ENCODE results near the gene NFE2L2. TPM values are rescaled to one million over a fixed set of nuclear protein-coding genes. Genes with fewer than 3 reads are reported as not detected.

NFE2L2 gene
- total RNA-seq, 5 donors from 2014 or later (not counting 1 experiment from before 2014, with no cell fraction given) = 54.3 to 77.0 (median 73.8) TPM

- Mint-ChIP-seq H3K36me3 (no peaks in the 10 kb centered on the region), H3K4me3 (no peak overlapping the region), H3K27me3 (no peaks in the 10 kb centered on the region), H3K9me3 (no peaks in the 10 kb centered on the region), H3K4me1 (peaks cover 28 to 32% (median 31%) of the 10 kb centered on the region in 3 donors), H3K27ac (peak overlapping the region in 1 of 2 donors; percentile 78)
- POLR2A ChIA-PET = no interaction called here
- H3K36me3 ChIP-seq (ENCODE audit: control insufficient read depth in 2 of 2, extremely low read depth in 1 of 2, insufficient read depth in 1 of 2, low read length in 1 of 2) = no peaks in the 10 kb centered on the region
- H3K27me3 ChIP-seq (replicated peaks in 1 of 2; ENCODE audit: control insufficient read depth in 2 of 2, extremely low read depth in 1 of 2, insufficient read depth in 2 of 2, low read length in 1 of 2) = no peaks in the 10 kb centered on the region
- CTCF ChIA-PET = interaction anchor here in 1 of 2 donors (0.6 to 0.9 kb wide), 2 partner anchors 42 to 90 kb away, joined by 3 read pairs; no protein-coding TSS in a partner anchor
- WGBS (ENCODE audit: insufficient coverage) = 77% methylated on average over 4 of the region's 4 CpGs
- no peaks in the 10 kb centered on the region for H3K9me3 ChIP-seq
- H3K27ac ChIP-seq (ENCODE audit: low read length) = no peak overlapping the region
- ATAC-seq (replicated peaks in 1 of 4) (no peak), DNase-seq (no peak)
- H3K4me1 ChIP-seq (ENCODE audit: control insufficient read depth in 1 of 2, extremely low read depth in 1 of 2, insufficient read depth in 2 of 2, low read length in 2 of 2) = peaks cover 12 to 14% of the 10 kb centered on the region in 2 experiments
- H3K4me3 ChIP-seq (ENCODE audit: control insufficient read depth in 1 of 2, extremely low read depth in 1 of 2, low read length in 1 of 2) = no peak overlapping the region
Measured at GRCh38 chr2:177291701-177292100, 27.2 kb upstream of the NFE2L2 start.

DNA sequence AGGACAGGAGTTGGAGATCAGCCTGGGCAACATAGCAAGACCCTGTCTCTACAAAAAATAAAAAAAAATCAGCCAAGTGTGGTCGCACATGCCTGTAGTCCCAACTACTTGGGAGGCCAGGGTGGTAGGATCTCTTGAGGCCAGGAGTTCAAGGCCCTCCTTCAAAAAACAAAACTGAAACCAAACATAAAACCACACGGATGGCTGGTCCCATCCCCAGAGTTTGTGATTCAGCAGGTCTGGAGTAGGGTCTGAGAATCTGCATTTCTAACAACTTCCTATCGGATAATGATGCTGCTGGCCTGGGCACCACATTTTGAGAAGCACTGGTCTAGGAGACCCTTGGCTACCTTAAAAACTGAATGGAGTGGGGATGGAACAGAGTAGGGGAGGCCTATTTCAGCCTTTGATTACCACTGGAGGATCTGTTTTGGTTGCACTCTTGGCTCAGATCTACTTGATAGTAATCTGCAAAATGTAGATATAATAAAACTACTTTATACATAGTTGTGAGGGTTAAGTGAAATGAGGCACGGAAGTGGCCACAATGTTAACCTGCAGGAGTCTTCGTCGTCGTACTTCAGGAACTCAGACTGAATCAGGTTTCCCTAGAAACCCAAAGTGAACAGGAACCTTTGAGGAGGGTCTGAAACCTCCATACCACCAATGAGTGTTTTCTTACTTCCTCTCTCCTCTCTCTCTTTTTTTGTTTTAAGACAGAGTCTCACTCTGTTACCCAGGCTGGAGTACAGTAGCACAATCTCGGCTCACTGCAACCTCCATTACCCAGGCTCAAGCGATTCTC, 25.5 kb upstream of the NFE2L2 start:
- H3K9me3 Mint-ChIP-seq = no peaks in the 10 kb centered on the region
- Histone ChIP-seq H3K4me3 (ENCODE audit: control insufficient read depth in 1 of 2, extremely low read depth in 1 of 2, low read length in 1 of 2) (no peak overlapping the region), H3K27ac (ENCODE audit: low read length) (peak overlapping the region; percentile 43), H3K36me3 (ENCODE audit: control insufficient read depth in 2 of 2, extremely low read depth in 1 of 2, insufficient read depth in 1 of 2, low read length in 1 of 2) (no peaks in the 10 kb centered on the region), H3K9me3 (no peaks in the 10 kb centered on the region), H3K4me1 (ENCODE audit: control insufficient read depth in 1 of 2, extremely low read depth in 1 of 2, insufficient read depth in 2 of 2, low read length in 2 of 2) (peaks cover 12 to 14% of the 10 kb centered on the region in 2 experiments), H3K27me3 (replicated peaks in 1 of 2; ENCODE audit: control insufficient read depth in 2 of 2, extremely low read depth in 1 of 2, insufficient read depth in 2 of 2, low read length in 1 of 2) (no peaks in the 10 kb centered on the region)
- DNase-seq (peak in 1 of 35 experiments; percentile 39), ATAC-seq (replicated peaks in 1 of 4) (peak; percentile 67 to 84 (median 78))
- peaks cover 22 to 24% (median 23%) of the 10 kb centered on the region in 3 donors for H3K4me1 Mint-ChIP-seq
- H3K4me3 Mint-ChIP-seq = peak overlapping the region; percentile 53 to 69 (median 59)
- peak overlapping the region; percentile 93 for H3K27ac Mint-ChIP-seq
- ChIA-PET CTCF (interaction anchor here (0.6 to 1.8 kb wide), 3 partner anchors 26 to 125 kb away, joined by 4 to 11 read pairs (median 5); partner anchors contain the start of gene NFE2L2 (in 1 of the 2)), POLR2A (interaction anchor here (0.6 to 1.0 kb wide), 4 partner anchors 18 to 123 kb away, joined by 3 to 7 read pairs (median 4); partner anchors contain the start of gene NFE2L2 (in 1 of the 2))
- peaks cover 4% of the 10 kb centered on the region for H3K36me3 Mint-ChIP-seq
- WGBS (ENCODE audit: insufficient coverage) = 28% methylated on average over 5 of the region's 9 CpGs
- no peaks in the 10 kb centered on the region for H3K27me3 Mint-ChIP-seq

- Histone ChIP-seq H3K9me3 (no peaks in the 10 kb centered on the region), H3K27ac (ENCODE audit: low read length) (no peak overlapping the region), H3K4me3 (ENCODE audit: control insufficient read depth in 1 of 2, extremely low read depth in 1 of 2, low read length in 1 of 2) (no peak overlapping the region), H3K27me3 (replicated peaks in 1 of 2; ENCODE audit: control insufficient read depth in 2 of 2, extremely low read depth in 1 of 2, insufficient read depth in 2 of 2, low read length in 1 of 2) (no peaks in the 10 kb centered on the region), H3K36me3 (ENCODE audit: control insufficient read depth in 2 of 2, extremely low read depth in 1 of 2, insufficient read depth in 1 of 2, low read length in 1 of 2) (no peaks in the 10 kb centered on the region), H3K4me1 (ENCODE audit: control insufficient read depth in 1 of 2, extremely low read depth in 1 of 2, insufficient read depth in 2 of 2, low read length in 2 of 2) (peaks cover 12 to 14% of the 10 kb centered on the region in 2 experiments)
- no peaks in the 10 kb centered on the region for H3K9me3 Mint-ChIP-seq
- ChIA-PET CTCF (interaction anchor here in 1 of 2 donors (0.6 to 1.8 kb wide), 3 partner anchors 15 to 123 kb away, joined by 3 to 5 read pairs (median 3); no protein-coding TSS in a partner anchor), POLR2A (interaction anchor here in 1 of 2 donors (0.9 kb wide), 1 partner anchor 23 kb away, joined by 4 read pairs; no protein-coding TSS in a partner anchor)
- H3K4me1 Mint-ChIP-seq = peaks cover 21 to 24% (median 23%) of the 10 kb centered on the region in 3 donors
- H3K4me3 Mint-ChIP-seq = no peak overlapping the region
- peak overlapping the region in 1 of 2 donors; percentile 36 for H3K27ac Mint-ChIP-seq
- no peak for ATAC-seq (replicated peaks in 1 of 4)
- WGBS (ENCODE audit: insufficient coverage) = no CpG with 5 or more reads among the region's 1 CpG
- H3K27me3 Mint-ChIP-seq = no peaks in the 10 kb centered on the region
- peaks cover 4% of the 10 kb centered on the region for H3K36me3 Mint-ChIP-seq
- no peak for DNase-seq
Measured at GRCh38 chr2:177287814-177288213, 23.3 kb upstream of the NFE2L2 start.

- Mint-ChIP-seq H3K9me3 (no peaks in the 10 kb centered on the region), H3K36me3 (peaks cover 4% of the 10 kb centered on the region), H3K4me3 (no peak overlapping the region), H3K27ac (no peak overlapping the region), H3K27me3 (no peaks in the 10 kb centered on the region), H3K4me1 (peaks cover 14 to 18% (median 18%) of the 10 kb centered on the region in 3 donors)
- ChIA-PET CTCF (no interaction called here), POLR2A (no interaction called here)
- Histone ChIP-seq H3K27ac (ENCODE audit: low read length) (no peak overlapping the region), H3K27me3 (replicated peaks in 1 of 2; ENCODE audit: control insufficient read depth in 2 of 2, extremely low read depth in 1 of 2, insufficient read depth in 2 of 2, low read length in 1 of 2) (no peaks in the 10 kb centered on the region), H3K4me1 (ENCODE audit: control insufficient read depth in 1 of 2, extremely low read depth in 1 of 2, insufficient read depth in 2 of 2, low read length in 2 of 2) (peaks cover 6 to 14% of the 10 kb centered on the region in 2 experiments), H3K9me3 (no peaks in the 10 kb centered on the region), H3K4me3 (ENCODE audit: control insufficient read depth in 1 of 2, extremely low read depth in 1 of 2, low read length in 1 of 2) (no peak overlapping the region), H3K36me3 (ENCODE audit: control insufficient read depth in 2 of 2, extremely low read depth in 1 of 2, insufficient read depth in 1 of 2, low read length in 1 of 2) (no peaks in the 10 kb centered on the region)
- DNase-seq (no peak), ATAC-seq (replicated peaks in 1 of 4) (no peak)
- WGBS (ENCODE audit: insufficient coverage) = no CpG with 5 or more reads among the region's 2 CpGs
Measured at GRCh38 chr2:177285892-177286715, 21.6 kb upstream of the NFE2L2 start.

DNA sequence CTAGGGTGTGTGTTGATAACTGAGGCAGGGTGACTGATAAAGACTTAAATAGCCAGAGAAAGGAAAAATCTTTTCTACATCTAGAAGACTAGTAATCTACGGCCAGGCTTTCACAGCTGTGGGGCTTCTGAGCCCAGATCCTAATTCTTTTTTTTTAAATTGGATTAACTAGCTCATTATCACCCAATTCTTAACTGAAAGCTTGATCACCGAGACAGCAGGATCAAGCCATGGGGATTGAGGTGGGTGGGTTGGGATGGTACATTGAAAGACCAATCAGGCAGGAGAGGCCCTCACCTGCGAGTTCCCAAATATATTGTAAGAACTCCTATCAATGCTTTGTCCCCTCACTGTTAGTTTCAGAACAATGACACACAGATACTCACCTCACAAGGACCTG, 20.0 kb upstream of the NFE2L2 start:
- no peak overlapping the region for H3K27ac Mint-ChIP-seq
- no peak overlapping the region for H3K4me3 Mint-ChIP-seq
- no peaks in the 10 kb centered on the region for H3K9me3 Mint-ChIP-seq
- peaks cover 0 to 7% (median 4%) of the 10 kb centered on the region in 3 donors for H3K4me1 Mint-ChIP-seq
- no peak for DNase-seq
- Histone ChIP-seq H3K9me3 (no peaks in the 10 kb centered on the region), H3K36me3 (ENCODE audit: control insufficient read depth in 2 of 2, extremely low read depth in 1 of 2, insufficient read depth in 1 of 2, low read length in 1 of 2) (no peaks in the 10 kb centered on the region), H3K4me3 (ENCODE audit: control insufficient read depth in 1 of 2, extremely low read depth in 1 of 2, low read length in 1 of 2) (no peak overlapping the region), H3K27ac (ENCODE audit: low read length) (no peak overlapping the region), H3K27me3 (replicated peaks in 1 of 2; ENCODE audit: control insufficient read depth in 2 of 2, extremely low read depth in 1 of 2, insufficient read depth in 2 of 2, low read length in 1 of 2) (no peaks in the 10 kb centered on the region), H3K4me1 (ENCODE audit: control insufficient read depth in 1 of 2, extremely low read depth in 1 of 2, insufficient read depth in 2 of 2, low read length in 2 of 2) (no peaks in the 10 kb centered on the region)
- ATAC-seq (replicated peaks in 1 of 4) = no peak
- no CpG with 5 or more reads among the region's 3 CpGs for WGBS (ENCODE audit: insufficient coverage)
- H3K36me3 Mint-ChIP-seq = peaks cover 4% of the 10 kb centered on the region
- CTCF ChIA-PET = interaction anchor here in 1 of 2 donors (0.6 to 1.5 kb wide), 2 partner anchors 21 to 281 kb away, joined by 3 to 4 read pairs; no protein-coding TSS in a partner anchor
- POLR2A ChIA-PET = no interaction called here
- H3K27me3 Mint-ChIP-seq = no peaks in the 10 kb centered on the region

- ChIA-PET POLR2A (no interaction called here), CTCF (interaction anchor here in 1 of 2 donors (0.9 to 1.5 kb wide), 2 partner anchors 10 to 20 kb away, joined by 3 read pairs; no protein-coding TSS in a partner anchor)
- peaks cover 0 to 3% (median 0%) of the 10 kb centered on the region in 3 donors for H3K4me1 Mint-ChIP-seq
- Histone ChIP-seq H3K27me3 (replicated peaks in 1 of 2; ENCODE audit: control insufficient read depth in 2 of 2, extremely low read depth in 1 of 2, insufficient read depth in 2 of 2, low read length in 1 of 2) (no peaks in the 10 kb centered on the region), H3K4me1 (ENCODE audit: control insufficient read depth in 1 of 2, extremely low read depth in 1 of 2, insufficient read depth in 2 of 2, low read length in 2 of 2) (no peaks in the 10 kb centered on the region), H3K36me3 (ENCODE audit: control insufficient read depth in 2 of 2, extremely low read depth in 1 of 2, insufficient read depth in 1 of 2, low read length in 1 of 2) (no peaks in the 10 kb centered on the region), H3K9me3 (no peaks in the 10 kb centered on the region), H3K27ac (ENCODE audit: low read length) (no peak overlapping the region), H3K4me3 (ENCODE audit: control insufficient read depth in 1 of 2, extremely low read depth in 1 of 2, low read length in 1 of 2) (no peak overlapping the region)
- H3K36me3 Mint-ChIP-seq = peaks cover 4% of the 10 kb centered on the region
- ATAC-seq (replicated peaks in 1 of 4) (no peak), DNase-seq (no peak)
- no peak overlapping the region for H3K4me3 Mint-ChIP-seq
- H3K9me3 Mint-ChIP-seq = no peaks in the 10 kb centered on the region
- WGBS (ENCODE audit: insufficient coverage) = 88% methylated on average over 1 of the region's 4 CpGs
- H3K27me3 Mint-ChIP-seq = no peaks in the 10 kb centered on the region
- no peak overlapping the region for H3K27ac Mint-ChIP-seq
Measured at GRCh38 chr2:177283906-177284305, 19.4 kb upstream of the NFE2L2 start.
